ENCODE measurements around the gene HRH1.

The HRH1 gene

GRCh38 chr3:11297126-11297525 lies 142.8 kb downstream of the HRH1 start:
- TF ChIP-seq ARNT (IDR thresholded peaks at IDR 0.05) (no peak), SUZ12 (IDR thresholded peaks at IDR 0.05) (no peak), LEF1 (IDR thresholded peaks at IDR 0.05; ENCODE audit: borderline replicate concordance) (no peak), SP1 (IDR thresholded peaks at IDR 0.05) (no peak), FOXK2 (IDR thresholded peaks at IDR 0.05) (no peak)
- POLR2A ChIA-PET = interaction anchor here (1.8 kb wide), 1 partner anchor 25 kb away, joined by 5 read pairs; the partner anchor contains the start of gene ATG7
- no peak for DNase-seq (ENCODE audit: extremely low spot score)
- CTCF ChIA-PET = no interaction called here

GRCh38 chr3:11300970-11301369 lies 146.7 kb downstream of the HRH1 start:
- DNase-seq (ENCODE audit: extremely low spot score) = no peak
- TF ChIP-seq ARNT (IDR thresholded peaks at IDR 0.05) = no peak
- TF ChIP-seq FOXM1 (IDR thresholded peaks at IDR 0.05; ENCODE audit: borderline replicate concordance) = no peak
- no peak for TF ChIP-seq CTBP1 (IDR thresholded peaks at IDR 0.05; ENCODE audit: borderline replicate concordance)
- no peak for TF ChIP-seq PKNOX1 (IDR thresholded peaks at IDR 0.05)
- ChIA-PET CTCF (no interaction called here), POLR2A (no interaction called here)

GRCh38 chr3:11302444-11302843 lies 148.2 kb downstream of the HRH1 start:
- POLR2A ChIA-PET = no interaction called here
- no peak for TF ChIP-seq PKNOX1 (IDR thresholded peaks at IDR 0.05)
- TF ChIP-seq ZNF384 (IDR thresholded peaks at IDR 0.05) = no peak
- TF ChIP-seq HDGF (IDR thresholded peaks at IDR 0.05; ENCODE audit: borderline replicate concordance) = no peak
- TF ChIP-seq FOXA1 (IDR thresholded peaks at IDR 0.05) = no peak
- TF ChIP-seq TARDBP (IDR thresholded peaks at IDR 0.05) = no peak
- no peak for TF ChIP-seq CTBP1 (IDR thresholded peaks at IDR 0.05; ENCODE audit: borderline replicate concordance)
- no peak for TF ChIP-seq SUZ12 (IDR thresholded peaks at IDR 0.05)
- no peak for TF ChIP-seq ARNT (IDR thresholded peaks at IDR 0.05)
- no peak for TF ChIP-seq FOXM1 (IDR thresholded peaks at IDR 0.05; ENCODE audit: borderline replicate concordance)
- TF ChIP-seq BHLHE40 (IDR thresholded peaks at IDR 0.05; ENCODE audit: borderline replicate concordance) = no peak
- no peak for TF ChIP-seq LEF1 (IDR thresholded peaks at IDR 0.05; ENCODE audit: borderline replicate concordance)
- no peak for TF ChIP-seq SP1 (IDR thresholded peaks at IDR 0.05)
- no peak for TF ChIP-seq ELF4 (IDR thresholded peaks at IDR 0.05)
- CTCF ChIA-PET = no interaction called here
- DNase-seq (ENCODE audit: extremely low spot score) = no peak

GRCh38 chr3:11304175-11304574 lies 149.9 kb downstream of the HRH1 start:
- TF ChIP-seq BHLHE40 (IDR thresholded peaks at IDR 0.05; ENCODE audit: borderline replicate concordance) (no peak), FOXK2 (IDR thresholded peaks at IDR 0.05) (no peak), NFRKB (IDR thresholded peaks at IDR 0.05) (no peak), ARNT (IDR thresholded peaks at IDR 0.05) (no peak), SP1 (IDR thresholded peaks at IDR 0.05) (no peak)
- DNase-seq (ENCODE audit: extremely low spot score) = no peak
- ChIA-PET CTCF (no interaction called here), POLR2A (no interaction called here)

- no peak for TF ChIP-seq FOXM1 (IDR thresholded peaks at IDR 0.05; ENCODE audit: borderline replicate concordance)
- no peak for TF ChIP-seq BHLHE40 (IDR thresholded peaks at IDR 0.05; ENCODE audit: borderline replicate concordance)
- TF ChIP-seq NFRKB (IDR thresholded peaks at IDR 0.05) = no peak
- TF ChIP-seq ELF4 (IDR thresholded peaks at IDR 0.05) = no peak
- no peak for TF ChIP-seq SP1 (IDR thresholded peaks at IDR 0.05)
- TF ChIP-seq LEF1 (IDR thresholded peaks at IDR 0.05; ENCODE audit: borderline replicate concordance) = no peak
- no peak for TF ChIP-seq FOXA1 (IDR thresholded peaks at IDR 0.05)
- TF ChIP-seq ZNF384 (IDR thresholded peaks at IDR 0.05) = no peak
- no peak for TF ChIP-seq SUZ12 (IDR thresholded peaks at IDR 0.05)
- no peak for TF ChIP-seq L3MBTL2 (conservative IDR thresholded peaks at IDR 0.05)
- TF ChIP-seq HDGF (IDR thresholded peaks at IDR 0.05; ENCODE audit: borderline replicate concordance) = no peak
- TF ChIP-seq ARNT (IDR thresholded peaks at IDR 0.05) = no peak
- no peak for TF ChIP-seq CTBP1 (IDR thresholded peaks at IDR 0.05; ENCODE audit: borderline replicate concordance)
- no peak for TF ChIP-seq FOXK2 (IDR thresholded peaks at IDR 0.05)
- no peak for TF ChIP-seq TARDBP (IDR thresholded peaks at IDR 0.05)
- TF ChIP-seq PKNOX1 (IDR thresholded peaks at IDR 0.05) = no peak
- DNase-seq (ENCODE audit: extremely low spot score) = no peak
- POLR2A ChIA-PET = no interaction called here
- CTCF ChIA-PET = no interaction called here
Observed at GRCh38 chr3:11305509-11305908, 151.2 kb downstream of the HRH1 start.

- TF ChIP-seq TARDBP (IDR thresholded peaks at IDR 0.05) = no peak
- no peak for TF ChIP-seq BHLHE40 (IDR thresholded peaks at IDR 0.05; ENCODE audit: borderline replicate concordance)
- TF ChIP-seq HDGF (IDR thresholded peaks at IDR 0.05; ENCODE audit: borderline replicate concordance) = no peak
- ChIA-PET POLR2A (no interaction called here), CTCF (no interaction called here)
- no peak for DNase-seq (ENCODE audit: extremely low spot score)
Observed at GRCh38 chr3:11306817-11307589, 152.7 kb downstream of the HRH1 start.

- no peak for TF ChIP-seq CTBP1 (IDR thresholded peaks at IDR 0.05; ENCODE audit: borderline replicate concordance)
- TF ChIP-seq SUZ12 (IDR thresholded peaks at IDR 0.05) = no peak
- no peak for TF ChIP-seq HDGF (IDR thresholded peaks at IDR 0.05; ENCODE audit: borderline replicate concordance)
- TF ChIP-seq LEF1 (IDR thresholded peaks at IDR 0.05; ENCODE audit: borderline replicate concordance) = no peak
- no peak for TF ChIP-seq FOXM1 (IDR thresholded peaks at IDR 0.05; ENCODE audit: borderline replicate concordance)
- TF ChIP-seq ELF4 (IDR thresholded peaks at IDR 0.05) = no peak
- no peak for TF ChIP-seq PKNOX1 (IDR thresholded peaks at IDR 0.05)
- no peak for TF ChIP-seq BHLHE40 (IDR thresholded peaks at IDR 0.05; ENCODE audit: borderline replicate concordance)
- no peak for TF ChIP-seq ZNF384 (IDR thresholded peaks at IDR 0.05)
- TF ChIP-seq ARNT (IDR thresholded peaks at IDR 0.05) = no peak
- TF ChIP-seq L3MBTL2 (conservative IDR thresholded peaks at IDR 0.05) = no peak
- no peak for TF ChIP-seq NFRKB (IDR thresholded peaks at IDR 0.05)
- no peak for TF ChIP-seq FOXA1 (IDR thresholded peaks at IDR 0.05)
- no peak for TF ChIP-seq SP1 (IDR thresholded peaks at IDR 0.05)
- TF ChIP-seq TARDBP (IDR thresholded peaks at IDR 0.05) = no peak
- CTCF ChIA-PET = no interaction called here
- no peak for DNase-seq (ENCODE audit: extremely low spot score)
- POLR2A ChIA-PET = no interaction called here
Observed at GRCh38 chr3:11307830-11308432, 153.6 kb downstream of the HRH1 start.

Data from HEK293T (cell line).